PFSK-1 (cell line): ENCODE data around the gene MED1.

Experiments
- FOXP2 ChIP-seq: optimal IDR thresholded peaks from 2 replicates; pipeline ENCODE3; 2011; ENCODE audit warnings: borderline replicate concordance, control low read depth, inconsistent platforms; ENCODE audit not compliant: insufficient read depth; ENCODE audit errors: extremely low read length, extremely low read depth
- POLR2AphosphoS5 ChIP-seq: IDR thresholded peaks from 2 replicates; pipeline ENCODE4 v1.6.1; 2012; ENCODE audit warnings: low read depth, mild to moderate bottlenecking, control low read depth, low read length, moderate library complexity
- REST ChIP-seq, 2 experiments: IDR thresholded peaks; 2 replicates each; pipeline versions ENCODE4 v1.6.1 to v1.8.0; 2011 to 2012; ENCODE audit warnings: low read depth in 2 of 2, low read length in 2 of 2, control low read depth in 1 of 2, inconsistent platforms in 1 of 2, mild to moderate bottlenecking in 1 of 2, moderate library complexity in 1 of 2; ENCODE audit not compliant: insufficient read depth in 1 of 2
- SIN3A ChIP-seq: IDR thresholded peaks from 2 replicates; pipeline ENCODE4 v1.6.1; 2012; ENCODE audit warnings: mild to moderate bottlenecking, low read length, moderate library complexity, borderline replicate concordance; ENCODE audit not compliant: insufficient read depth
- TAF1 ChIP-seq: IDR thresholded peaks from 2 replicates; pipeline ENCODE4 v1.6.1; 2012; ENCODE audit warnings: low read length, control low read depth, borderline replicate concordance; ENCODE audit not compliant: insufficient read depth

MED1 gene

GRCh38 chr17:39359994-39360393 lies 91.1 kb downstream of the MED1 start:
- TF ChIP-seq TAF1 = no peak
- TF ChIP-seq REST (IDR thresholded peaks at IDR 0.05; ENCODE audit: insufficient read depth in 1 of 2, low read depth in 2 of 2, low read length in 2 of 2) = no peak

GRCh38 chr17:39357986-39358385 lies 93.1 kb downstream of the MED1 start:
- TF ChIP-seq TAF1 (no peak), SIN3A (no peak), POLR2AphosphoS5 (no peak), FOXP2 (no peak), REST (IDR thresholded peaks at IDR 0.05; ENCODE audit: insufficient read depth in 1 of 2, low read depth in 2 of 2, low read length in 2 of 2) (no peak)

GRCh38 chr17:39357488-39357887 lies 93.6 kb downstream of the MED1 start:
- TF ChIP-seq TAF1 (no peak), FOXP2 (no peak)
